HepG2 (cell line): ENCODE results near the gene FUOM. TPM values are rescaled to one million over a fixed set of nuclear protein-coding genes. Genes with fewer than 3 reads are reported as not detected.

ENCODE experiments used
- KIAA2018 ChIP-seq: sonication (generic); formaldehyde crosslinking; IDR thresholded peaks from 2 replicates; pipeline ENCODE4 v1.5.0; 2020; ENCODE audit warnings: mild to moderate bottlenecking, missing genetic modification reagents, borderline replicate concordance
- ZBTB7B ChIP-seq: sonication (generic); formaldehyde crosslinking; IDR thresholded peaks from 2 replicates; pipeline ENCODE4 v1.4.0; 2020; ENCODE audit warnings: missing genetic modification reagents
- polyA plus RNA-seq, 8 experiments: library from polyadenylated mRNA; depleted of rRNA in 3 of 8; stranded (reverse) in 7 of 8; unstranded in 1 of 8; fragments of >200 nt; fragmentation: Illumina TruSeq in 4 of 8; extraction: Trizol in 4 of 8; gene quantifications; 2 replicates each; pipeline versions ENCODE4 v1.2.1 to v1.2.3, GENCODE V29; 2011 to 2016; ENCODE audit warnings: low read depth in 4 of 8, missing spikeins in 1 of 8, mixed read lengths in 1 of 8; ENCODE audit not compliant: insufficient read depth in 1 of 8
- total RNA-seq, 5 experiments: library from RNA; depleted of rRNA; stranded (reverse); fragments of >200 nt; fragmentation: Illumina TruSeq; extraction: Trizol; gene quantifications; 2 replicates each; pipeline ENCODE4 v1.2.3, GENCODE V29; 2016; ENCODE audit warnings: low read depth in 1 of 5

FUOM gene
- total and polyA plus RNA-seq, 2 of the 13 experiments (the other 11 are each of a cell fraction or from before 2014, with no cell fraction given) = 27.5 to 60.4 TPM

- TF ChIP-seq KIAA2018 (CRISPR knock-in tag) = 0 out of 2 replicates have a peak, but pooled peaks have one; percentile 11
- no peak for TF ChIP-seq ZBTB7B
- TF ChIP-seq, all 625 proteins: peak for 12
These were observed 20.0 kb upstream of the FUOM start (continued) for GRCh38 chr10:133377818-133378250.
